OCI-LY7 (cell line): ENCODE measurements around the gene CHRFAM7A. TPM values are rescaled to one million over a fixed set of nuclear protein-coding genes. Genes with fewer than 3 reads are reported as not detected.
"Not testable (repeated sequence)": the region's sequence is repeated elsewhere in the genome, so short reads cannot be mapped to it uniquely, and the experiment has no call there.

Experiments
- BruUV-seq: library from RNA; stranded (reverse); fragments of 400-500 nt; replicated peaks from 2 replicates; lab custom pipeline; 2021; lab: Mats Ljungman, UMichigan
- CTCF ChIA-PET: fragments of 300-600 bp; sonication (Branson Sonifier 250); formaldehyde crosslinking; loops from one replicate; lab custom pipeline; 2022; ENCODE audit warnings: antibody characterized with exemption; ENCODE audit not compliant: unreplicated experiment; lab: Charles Lee
- POLR2A ChIA-PET: fragments of 300-600 bp; sonication (Branson Sonifier 250); formaldehyde crosslinking; loops from one replicate; lab custom pipeline; 2022; ENCODE audit warnings: antibody characterized with exemption; lab: Charles Lee
- DNase-seq: peaks from one replicate; pipeline ENCODE4 v3.0.0-alpha.2; 2015; ENCODE audit warnings: low spot score
- H2AFZ ChIP-seq: fragments of 200-600 bp; sonication (generic), shearing (Covaris generic); 2 replicates; pipeline ENCODE4 v1.6.1; 2014; ENCODE audit warnings: mild to moderate bottlenecking, antibody characterized with exemption, low read length, moderate library complexity
- H3K27ac ChIP-seq: fragments of 200-600 bp; sonication (generic); 2 replicates; pipeline ENCODE4 v1.5.1; 2014; ENCODE audit warnings: mixed run types, low read depth, mild to moderate bottlenecking, moderate library complexity, low read length, inconsistent platforms; ENCODE audit not compliant: poor library complexity, severe bottlenecking
- H3K36me3 ChIP-seq: fragments of 200-600 bp; sonication (generic); 2 replicates; pipeline ENCODE4 v1.6.1; 2014; ENCODE audit warnings: mild to moderate bottlenecking, antibody characterized with exemption, low read length, moderate library complexity, mixed read lengths; ENCODE audit not compliant: insufficient read depth
- H3K4me1 ChIP-seq: fragments of 200-600 bp; sonication (generic); 2 replicates; pipeline ENCODE4 v1.5.1; 2014; ENCODE audit warnings: mild to moderate bottlenecking, low read length; ENCODE audit not compliant: insufficient read depth, poor library complexity, severe bottlenecking
- H3K4me2 ChIP-seq: fragments of 200-600 bp; sonication (generic); 2 replicates; pipeline ENCODE4 v1.6.1; 2014; ENCODE audit warnings: mild to moderate bottlenecking, low read length
- H3K4me3 ChIP-seq: fragments of 200-600 bp; sonication (generic); 2 replicates; pipeline ENCODE4 v1.5.1; 2014; ENCODE audit warnings: mild to moderate bottlenecking, low read depth, low read length; ENCODE audit not compliant: poor library complexity, severe bottlenecking
- H3K79me2 ChIP-seq: fragments of 200-600 bp; sonication (generic); 2 replicates; pipeline ENCODE4 v1.6.1; 2016; ENCODE audit warnings: low read depth, mild to moderate bottlenecking, low read length, moderate library complexity, mixed read lengths; ENCODE audit not compliant: insufficient read depth
- H3K9me2 ChIP-seq: fragments of 200-600 bp; sonication (generic); 2 replicates; pipeline ENCODE4 v1.6.1; 2016; ENCODE audit warnings: mild to moderate bottlenecking, low read length, mixed read lengths; ENCODE audit not compliant: insufficient read depth
- H3K9me3 ChIP-seq: fragments of 200-600 bp; sonication (generic); 2 replicates; pipeline ENCODE4 v1.6.1; 2014; ENCODE audit warnings: mild to moderate bottlenecking, mixed run types, low read length, mixed read lengths
- H4K20me1 ChIP-seq: fragments of 200-600 bp; sonication (generic); 2 replicates; pipeline ENCODE4 v1.6.1; 2014; ENCODE audit warnings: mild to moderate bottlenecking, antibody characterized with exemption, low read length, moderate library complexity, mixed read lengths; ENCODE audit not compliant: insufficient read depth
- intact Hi-C: fragments of 100-400 bp; cut with micrococcal nuclease; formaldehyde crosslinking; loops from one replicate; pipeline ENCODE4 v1.10.0; 2022; ENCODE audit not compliant: unreplicated experiment
- total RNA-seq, 2 experiments: library from RNA; depleted of rRNA in 1 of 2; stranded (reverse); fragments of >200 nt in 1 of 2; shearing (Covaris generic) in 1 of 2; gene quantifications; 2 replicates each; pipeline ENCODE4 v1.2.3, GENCODE V29; 2014 to 2022

CHRFAM7A gene
- total RNA-seq, 2 experiments from 2014 or later: 2.1 TPM; not detected in 1

DNA sequence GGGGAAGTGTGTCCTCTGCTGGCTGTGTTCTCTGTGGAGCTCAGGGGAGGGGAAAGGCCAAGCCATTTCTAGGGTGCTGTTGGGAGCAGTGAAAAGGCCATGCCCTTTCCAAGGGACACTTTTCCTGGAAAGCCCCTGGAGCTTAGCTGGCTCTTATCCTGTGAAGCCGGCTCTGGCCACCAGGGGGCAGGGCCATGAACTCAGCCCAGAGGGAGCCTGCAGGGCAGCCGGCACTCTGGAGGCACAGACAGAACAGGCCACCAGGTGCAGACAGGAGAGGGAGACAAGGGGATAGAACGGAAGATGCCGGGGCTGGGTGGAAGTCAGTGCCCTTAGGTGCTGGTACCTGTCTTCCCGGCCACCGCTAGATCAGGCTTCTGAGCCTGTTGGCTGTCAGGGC is 5.6 kb upstream of the CHRFAM7A start:
- DNase-seq, H3K9me3 ChIP-seq, H3K27ac ChIP-seq, H4K20me1 ChIP-seq, H3K4me2 ChIP-seq, H3K9me2 ChIP-seq, H3K4me3 ChIP-seq, H3K4me1 ChIP-seq, intact Hi-C loops, POLR2A ChIA-PET, CTCF ChIA-PET, H3K79me2 ChIP-seq, H2AFZ ChIP-seq, BruUV-seq, H3K36me3 ChIP-seq: not testable (repeated sequence)

DNA sequence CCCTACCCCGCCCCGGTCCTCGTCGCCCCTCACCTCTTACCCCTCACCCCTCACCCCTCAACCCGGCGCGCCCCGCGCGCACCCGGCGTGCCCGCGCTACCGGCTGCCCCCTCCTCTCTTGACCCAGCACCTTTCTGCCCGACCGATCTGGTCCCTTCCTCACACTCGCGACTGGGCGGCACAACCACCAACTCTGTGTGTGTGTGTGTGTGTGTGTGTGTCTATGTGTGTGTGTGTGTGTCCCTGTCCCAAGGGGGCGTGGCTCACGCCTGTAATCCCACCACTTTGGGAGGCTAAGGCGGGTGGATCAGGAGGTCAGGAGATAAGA is 288 bp upstream of the CHRFAM7A start:
- BruUV-seq, H3K9me2 ChIP-seq, CTCF ChIA-PET, POLR2A ChIA-PET, H3K4me3 ChIP-seq, H4K20me1 ChIP-seq, DNase-seq, H3K4me1 ChIP-seq, H3K79me2 ChIP-seq, H3K4me2 ChIP-seq, H2AFZ ChIP-seq, intact Hi-C loops, H3K9me3 ChIP-seq, H3K27ac ChIP-seq, H3K36me3 ChIP-seq: not testable (repeated sequence)

DNA sequence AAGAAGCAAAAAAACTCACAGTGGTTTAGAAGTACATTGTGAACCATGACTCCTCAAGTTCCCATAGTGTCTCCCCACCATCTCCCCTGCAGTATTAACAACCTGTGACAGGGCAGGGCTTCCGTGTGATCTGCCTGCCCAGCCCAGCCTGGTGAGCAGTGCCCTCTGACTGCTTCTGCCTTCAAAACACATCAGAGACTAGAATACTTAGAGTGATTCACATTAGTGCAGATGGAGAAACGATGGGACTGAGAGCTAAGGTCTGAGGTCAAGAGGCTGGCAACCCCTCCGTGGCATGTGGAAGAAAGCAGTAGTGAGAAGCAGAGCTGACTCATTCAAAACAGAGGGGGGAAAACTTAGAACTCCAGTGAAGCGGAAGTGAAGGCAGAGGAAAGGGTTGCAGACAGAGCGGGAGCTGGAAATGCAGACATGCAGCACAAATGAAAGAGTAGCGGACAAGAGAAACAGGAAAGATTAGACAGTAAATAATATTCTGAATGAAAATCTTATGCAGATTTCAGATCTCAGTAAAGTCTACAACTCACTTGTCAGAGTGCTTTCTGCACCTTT is 6.9 kb downstream of the CHRFAM7A start:
- H2AFZ ChIP-seq, H3K4me3 ChIP-seq, H3K9me2 ChIP-seq, BruUV-seq, H4K20me1 ChIP-seq, H3K27ac ChIP-seq, CTCF ChIA-PET, DNase-seq, H3K4me1 ChIP-seq, H3K9me3 ChIP-seq, H3K79me2 ChIP-seq, H3K4me2 ChIP-seq, intact Hi-C loops, POLR2A ChIA-PET, H3K36me3 ChIP-seq: not testable (repeated sequence)

DNA sequence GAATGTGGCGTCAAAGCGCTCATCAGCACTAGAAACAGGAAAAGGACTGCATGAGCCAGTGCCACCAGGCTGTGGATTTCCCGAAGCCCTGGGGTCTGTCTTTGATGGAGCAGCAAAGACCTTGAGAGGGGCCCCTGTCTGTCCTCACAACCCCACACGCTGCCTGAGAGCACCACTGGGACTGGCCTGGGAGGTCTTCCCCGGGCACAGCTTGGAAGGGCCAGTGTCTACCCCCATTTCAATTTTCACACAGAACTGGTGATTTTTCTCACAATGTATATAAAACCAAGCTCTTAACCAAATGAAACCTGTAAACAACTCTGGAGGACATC is 16.3 kb downstream of the CHRFAM7A start:
- H3K9me3 ChIP-seq, H2AFZ ChIP-seq, H3K4me1 ChIP-seq, H3K4me3 ChIP-seq, intact Hi-C loops, H3K9me2 ChIP-seq, BruUV-seq, DNase-seq, CTCF ChIA-PET, POLR2A ChIA-PET, H3K79me2 ChIP-seq, H4K20me1 ChIP-seq, H3K27ac ChIP-seq, H3K36me3 ChIP-seq, H3K4me2 ChIP-seq: not testable (repeated sequence)

DNA sequence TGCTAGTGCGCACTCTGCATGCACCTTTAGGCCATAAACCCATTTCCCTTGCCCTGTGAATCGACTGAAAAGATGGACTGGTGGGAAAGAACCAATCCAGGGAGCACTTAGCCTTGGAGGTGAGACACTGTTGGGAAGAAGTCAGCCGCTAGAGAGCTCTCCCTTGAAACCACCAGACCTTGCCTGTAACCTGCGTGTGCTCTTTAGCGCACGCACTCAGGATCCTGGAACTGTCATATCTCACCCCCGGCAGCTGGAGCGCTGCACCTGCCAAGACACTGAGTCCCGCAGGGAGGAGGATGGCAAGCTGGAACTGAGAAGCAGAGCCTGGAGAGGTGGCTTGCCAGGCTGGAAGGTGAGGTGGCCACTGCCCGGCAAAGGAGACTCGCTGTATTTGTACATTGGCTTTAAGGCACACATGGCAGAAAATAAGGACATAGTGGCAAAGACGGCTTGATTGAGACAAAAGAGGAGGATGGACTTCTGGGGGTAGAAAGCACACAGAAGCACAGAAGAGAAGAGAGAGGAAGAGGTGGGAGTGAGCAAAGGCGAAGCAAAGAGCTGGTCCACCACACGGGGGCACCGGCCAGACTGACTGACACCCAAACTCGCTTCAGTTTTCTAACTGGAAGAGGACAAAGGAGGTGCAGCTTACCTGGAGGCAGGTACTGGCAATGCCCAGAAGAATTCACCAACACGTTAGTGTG is 16.8 kb downstream of the CHRFAM7A start:
- H3K9me2 ChIP-seq, H3K9me3 ChIP-seq, BruUV-seq, H2AFZ ChIP-seq, H3K27ac ChIP-seq, DNase-seq, H4K20me1 ChIP-seq, H3K4me2 ChIP-seq, CTCF ChIA-PET, intact Hi-C loops, POLR2A ChIA-PET, H3K4me3 ChIP-seq, H3K36me3 ChIP-seq, H3K79me2 ChIP-seq, H3K4me1 ChIP-seq: not testable (repeated sequence)

DNA sequence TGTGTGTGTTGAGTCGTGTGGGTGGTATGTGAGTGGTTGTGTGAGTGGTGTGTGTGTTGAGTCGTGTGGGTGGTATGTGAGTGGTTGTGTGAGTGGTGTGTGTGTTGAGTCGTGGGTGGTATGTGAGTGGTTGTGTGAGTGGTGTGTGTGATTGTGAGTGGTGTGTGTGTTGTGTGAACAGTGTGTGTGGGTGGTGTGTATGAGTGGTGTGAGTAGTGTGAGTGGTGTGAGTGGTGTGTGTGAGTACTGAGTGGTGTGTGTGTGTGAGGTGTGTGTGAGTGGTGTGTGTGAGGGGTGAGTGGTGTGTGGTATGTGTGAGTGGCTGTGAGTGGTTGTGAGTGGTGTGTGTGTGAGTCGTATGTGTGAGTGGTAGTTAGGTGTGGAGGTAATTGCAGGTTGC is 17.5 kb downstream of the CHRFAM7A start:
- H3K4me1 ChIP-seq, H3K27ac ChIP-seq, H3K9me3 ChIP-seq, DNase-seq, H3K4me2 ChIP-seq, H3K9me2 ChIP-seq, intact Hi-C loops, H3K4me3 ChIP-seq, H2AFZ ChIP-seq, POLR2A ChIA-PET, H3K79me2 ChIP-seq, H4K20me1 ChIP-seq, H3K36me3 ChIP-seq, BruUV-seq, CTCF ChIA-PET: not testable (repeated sequence)
